ENCODE data around the gene FAM229B.

DNA sequence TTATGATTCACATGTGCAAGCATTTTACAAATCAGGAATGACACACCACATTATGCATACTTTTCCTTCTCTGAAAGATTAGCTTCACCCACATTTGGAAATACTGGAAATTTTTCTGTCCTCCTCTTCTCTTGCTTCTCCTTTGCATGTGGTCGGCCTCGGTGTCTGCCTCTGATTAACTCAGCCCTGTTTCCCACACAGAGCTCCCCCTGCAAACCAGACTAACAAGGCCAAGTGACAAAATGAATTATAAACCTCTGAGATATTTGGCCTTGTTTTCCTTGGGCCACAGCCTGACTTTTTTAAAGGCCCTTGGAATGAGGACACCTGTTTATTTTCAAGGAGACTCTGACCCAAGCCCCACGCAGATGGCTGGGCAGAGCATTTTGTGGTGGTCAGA is 42.5 kb upstream of the FAM229B start:
- TF ChIP-seq, protein P1, sequence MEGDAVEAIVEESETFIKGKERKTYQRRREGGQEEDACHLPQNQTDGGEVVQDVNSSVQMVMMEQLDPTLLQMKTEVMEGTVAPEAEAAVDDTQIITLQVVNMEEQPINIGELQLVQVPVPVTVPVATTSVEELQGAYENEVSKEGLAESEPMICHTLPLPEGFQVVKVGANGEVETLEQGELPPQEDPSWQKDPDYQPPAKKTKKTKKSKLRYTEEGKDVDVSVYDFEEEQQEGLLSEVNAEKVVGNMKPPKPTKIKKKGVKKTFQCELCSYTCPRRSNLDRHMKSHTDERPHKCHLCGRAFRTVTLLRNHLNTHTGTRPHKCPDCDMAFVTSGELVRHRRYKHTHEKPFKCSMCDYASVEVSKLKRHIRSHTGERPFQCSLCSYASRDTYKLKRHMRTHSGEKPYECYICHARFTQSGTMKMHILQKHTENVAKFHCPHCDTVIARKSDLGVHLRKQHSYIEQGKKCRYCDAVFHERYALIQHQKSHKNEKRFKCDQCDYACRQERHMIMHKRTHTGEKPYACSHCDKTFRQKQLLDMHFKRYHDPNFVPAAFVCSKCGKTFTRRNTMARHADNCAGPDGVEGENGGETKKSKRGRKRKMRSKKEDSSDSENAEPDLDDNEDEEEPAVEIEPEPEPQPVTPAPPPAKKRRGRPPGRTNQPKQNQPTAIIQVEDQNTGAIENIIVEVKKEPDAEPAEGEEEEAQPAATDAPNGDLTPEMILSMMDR (IDR thresholded peaks at IDR 0.05; ENCODE audit: low read length) = no peak
- no peak for TF ChIP-seq EZH2 (optimal IDR thresholded peaks at IDR 0.05; ENCODE audit: low read depth, low read length)
